Naive thymus-derived CD4-positive, alpha-beta T cell (primary cell): ENCODE results near the gene HOMER2. TPM values are rescaled to one million over a fixed set of nuclear protein-coding genes. Genes with fewer than 3 reads are reported as not detected.

Experiments
- ATAC-seq: fragments of 150-1000 bp; cut with Tn5 transposase; 2 replicates; pipeline ENCODE4 v1.10.0; 2021; ENCODE audit warnings: mild to moderate bottlenecking, moderate library complexity
- CTCF ChIA-PET: fragments of 350-600 bp; sonication (Branson Sonifier 250); formaldehyde crosslinking; loops from one replicate; lab custom pipeline; 2021; ENCODE audit warnings: antibody characterized with exemption; lab: Charles Lee
- POLR2A ChIA-PET: fragments of 350-600 bp; sonication (Branson Sonifier 250); formaldehyde crosslinking; loops from one replicate; lab custom pipeline; 2021; ENCODE audit warnings: antibody characterized with exemption, inconsistent platforms; lab: Charles Lee
- DNase-seq, 9 donors: peaks; one replicate each; pipeline versions ENCODE4 v3.0.0 to v3.0.0-alpha.2; 2020 to 2022; ENCODE audit warnings: mixed read lengths in 1 of 9
- H3K27ac ChIP-seq: one replicate; pipeline ENCODE4 v1.7.0; 2013; ENCODE audit warnings: mild to moderate bottlenecking, low read depth, low read length, moderate library complexity
- H3K27me3 ChIP-seq, 2 donors: one replicate each; pipeline ENCODE4 v1.7.0; 2013; ENCODE audit warnings: low read length in 2 of 2, mild to moderate bottlenecking in 2 of 2, moderate library complexity in 2 of 2; ENCODE audit not compliant: control insufficient read depth in 2 of 2, insufficient read depth in 2 of 2
- H3K36me3 ChIP-seq, 3 experiments: 1 replicate in 2 of 3; 2 replicates in 1 of 3; pipeline ENCODE4 v1.7.0; 2013; ENCODE audit warnings: low read length in 3 of 3, mild to moderate bottlenecking in 3 of 3, moderate library complexity in 1 of 3; ENCODE audit not compliant: insufficient read depth in 3 of 3, control insufficient read depth in 2 of 3
- H3K4me1 ChIP-seq, 2 donors: one replicate each; pipeline ENCODE4 v1.7.0; 2013; ENCODE audit warnings: low read length in 2 of 2, mild to moderate bottlenecking in 2 of 2, moderate library complexity in 1 of 2; ENCODE audit not compliant: control insufficient read depth in 2 of 2, insufficient read depth in 2 of 2
- H3K4me3 ChIP-seq: 2 replicates; pipeline ENCODE4 v1.7.0; 2013; ENCODE audit warnings: mild to moderate bottlenecking, low read length
- H3K9me3 ChIP-seq, 3 experiments: 1 replicate in 2 of 3; 2 replicates in 1 of 3; pipeline ENCODE4 v1.7.0; 2013; ENCODE audit warnings: low read length in 3 of 3; ENCODE audit not compliant: control insufficient read depth in 2 of 3
- H3K27ac Mint-ChIP-seq, 9 donors: one replicate each; pipeline ENCODE4 v1.8.0; 2020 to 2022; ENCODE audit warnings: mixed read lengths in 9 of 9, mild to moderate bottlenecking in 8 of 9, moderate library complexity in 5 of 9, inconsistent platforms in 2 of 9
- H3K27me3 Mint-ChIP-seq, 5 donors: one replicate each; pipeline ENCODE4 v1.8.0; 2021 to 2022; ENCODE audit warnings: mixed read lengths in 5 of 5, mild to moderate bottlenecking in 1 of 5
- H3K36me3 Mint-ChIP-seq, 5 donors: one replicate each; pipeline ENCODE4 v1.8.0; 2020 to 2022; ENCODE audit warnings: mixed read lengths in 5 of 5, mild to moderate bottlenecking in 3 of 5, inconsistent platforms in 1 of 5
- H3K4me1 Mint-ChIP-seq, 7 donors: one replicate each; pipeline ENCODE4 v1.8.0; 2020 to 2022; ENCODE audit warnings: mixed read lengths in 7 of 7, mild to moderate bottlenecking in 3 of 7, inconsistent platforms in 1 of 7
- H3K4me3 Mint-ChIP-seq, 10 donors: one replicate each; pipeline ENCODE4 v1.8.0; 2020 to 2022; ENCODE audit warnings: mild to moderate bottlenecking in 10 of 10, mixed read lengths in 10 of 10, moderate library complexity in 6 of 10, inconsistent platforms in 2 of 10
- H3K9me3 Mint-ChIP-seq, 11 donors: one replicate each; pipeline ENCODE4 v1.8.0; 2020 to 2022; ENCODE audit warnings: mixed read lengths in 11 of 11, mild to moderate bottlenecking in 4 of 11, inconsistent platforms in 1 of 11, moderate library complexity in 1 of 11
- intact Hi-C, 2 donors: fragments of 100-400 bp; cut with micrococcal nuclease; formaldehyde crosslinking; loops; one replicate each; pipeline ENCODE4 v1.15.1; 2023
- polyA plus RNA-seq, 2 donors: library from polyadenylated mRNA; unstranded; fragments of 300-500 nt; fragmentation: Illumina TruSeq; gene quantifications; one replicate each; pipeline ENCODE4 v1.2.3, GENCODE V29; 2021
- total RNA-seq, 6 experiments: library from RNA in 5 of 6; stranded (reverse) in 5 of 6; gene quantifications; 1 replicate in 5 of 6; 2 replicates in 1 of 6; pipeline ENCODE4 v1.2.3 and lab custom pipeline; 2021 to 2026

The HOMER2 gene
- total and polyA plus RNA-seq, 7 experiments from 2014 or later, result 3.8 to 29.1 (median 4.8) TPM

DNA sequence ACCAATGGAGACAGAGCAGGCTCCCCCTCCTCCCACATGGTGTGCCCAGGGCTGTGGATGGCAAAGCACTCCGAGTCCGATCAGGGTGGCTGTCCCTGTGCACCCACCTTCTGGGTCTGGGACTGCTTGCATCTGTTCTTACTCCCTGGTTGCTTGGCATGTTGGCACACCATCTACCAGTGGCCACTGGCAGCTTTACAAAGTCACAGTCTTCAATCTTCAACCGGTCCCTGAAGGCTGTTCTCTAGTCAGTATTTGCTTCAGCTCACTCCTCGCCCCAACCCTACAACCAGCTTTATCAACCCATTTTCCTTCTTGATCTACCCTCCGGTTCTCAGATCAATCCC lies 14.8 kb downstream of the HOMER2 start:
- no peak for DNase-seq
- no peaks in the 10 kb centered on the region for H3K36me3 ChIP-seq
- ATAC-seq, result no peak
- Mint-ChIP-seq H3K4me3 (no peak overlapping the region), H3K27me3 (peaks cover 0 to 11% (median 5%) of the 10 kb centered on the region in 5 donors), H3K4me1 (peaks cover 0 to 6% (median 0%) of the 10 kb centered on the region in 7 donors), H3K27ac (no peak overlapping the region), H3K36me3 (peaks cover 0 to 10% (median 5%) of the 10 kb centered on the region in 5 donors), H3K9me3 (peaks cover 0 to 1% (median 0%) of the 10 kb centered on the region in 11 donors)
- no peaks in the 10 kb centered on the region for H3K4me1 ChIP-seq
- intact Hi-C loops, result no loop called here
- H3K9me3 ChIP-seq, result no peaks in the 10 kb centered on the region
- no peaks in the 10 kb centered on the region for H3K27me3 ChIP-seq
- no peak overlapping the region for H3K27ac ChIP-seq
- CTCF ChIA-PET, result no interaction called here
- POLR2A ChIA-PET, result no interaction called here
- no peak overlapping the region for H3K4me3 ChIP-seq

DNA sequence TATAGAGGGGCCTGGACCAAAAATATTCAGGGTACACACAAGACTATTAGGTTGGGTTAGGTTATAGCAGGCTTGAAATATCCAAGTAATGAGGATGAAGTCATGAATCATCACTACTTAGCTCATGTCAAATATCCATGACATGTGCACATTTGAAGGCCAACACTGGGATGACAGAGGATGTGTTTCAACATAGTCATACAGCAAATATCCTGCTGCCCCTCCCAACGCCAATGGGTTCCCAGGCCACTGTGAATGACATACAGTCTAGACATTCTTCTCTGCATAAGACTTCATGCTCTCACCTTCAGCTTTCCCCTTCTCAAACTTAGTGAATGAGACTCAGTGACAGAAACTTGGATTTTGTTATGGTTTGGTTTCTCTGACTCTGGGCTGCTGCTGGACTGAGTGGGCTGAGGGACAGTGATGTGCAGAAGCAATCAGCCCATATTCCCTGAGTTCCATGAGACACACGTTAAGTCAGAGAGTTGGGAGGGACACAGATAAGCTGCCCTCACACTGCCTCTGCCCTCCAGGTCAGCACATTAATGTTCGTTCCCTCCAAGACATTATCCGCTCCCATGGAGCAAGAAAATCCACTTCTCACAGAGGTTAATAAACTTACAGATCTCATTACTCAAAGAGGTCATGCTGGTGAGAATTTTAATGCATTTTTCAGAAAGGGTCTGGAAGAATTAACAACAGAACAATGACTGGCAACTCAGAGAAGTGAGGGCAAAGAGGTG lies 15.4 kb downstream of the HOMER2 start:
- Histone ChIP-seq H3K27me3 (no peaks in the 10 kb centered on the region), H3K27ac (no peak overlapping the region), H3K36me3 (no peaks in the 10 kb centered on the region), H3K9me3 (no peaks in the 10 kb centered on the region), H3K4me3 (no peak overlapping the region), H3K4me1 (no peaks in the 10 kb centered on the region)
- Mint-ChIP-seq H3K4me1 (peaks cover 0 to 6% (median 0%) of the 10 kb centered on the region in 7 donors), H3K27ac (no peak overlapping the region), H3K9me3 (peaks cover 0 to 1% (median 0%) of the 10 kb centered on the region in 11 donors), H3K4me3 (no peak overlapping the region), H3K36me3 (peaks cover 0 to 10% (median 5%) of the 10 kb centered on the region in 5 donors), H3K27me3 (peaks cover 0 to 11% (median 5%) of the 10 kb centered on the region in 5 donors)
- DNase-seq, result no peak
- POLR2A ChIA-PET, result no interaction called here
- no peak for ATAC-seq
- CTCF ChIA-PET, result no interaction called here
- intact Hi-C loops, result no loop called here

DNA sequence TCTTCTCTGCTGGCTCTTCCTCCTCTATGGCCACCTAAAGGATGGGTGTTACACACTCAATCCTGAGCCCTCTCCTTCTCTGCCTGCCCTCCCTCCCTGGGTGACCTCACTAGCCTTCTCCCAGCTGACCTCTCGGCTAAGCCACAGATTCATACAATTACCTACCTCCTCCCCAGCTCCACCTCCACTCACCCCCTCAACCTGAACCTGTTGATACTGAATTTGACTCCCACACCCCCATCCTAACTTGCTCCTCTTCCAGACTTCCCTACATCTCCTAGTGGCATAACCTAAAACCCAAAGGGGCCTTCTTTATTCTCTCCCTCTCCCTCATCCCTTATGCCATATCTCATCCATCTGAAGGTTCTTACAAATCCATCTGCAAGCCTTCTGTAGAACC lies 17.1 kb downstream of the HOMER2 start:
- H3K27ac Mint-ChIP-seq, result no peak overlapping the region
- intact Hi-C loops, result no loop called here

DNA sequence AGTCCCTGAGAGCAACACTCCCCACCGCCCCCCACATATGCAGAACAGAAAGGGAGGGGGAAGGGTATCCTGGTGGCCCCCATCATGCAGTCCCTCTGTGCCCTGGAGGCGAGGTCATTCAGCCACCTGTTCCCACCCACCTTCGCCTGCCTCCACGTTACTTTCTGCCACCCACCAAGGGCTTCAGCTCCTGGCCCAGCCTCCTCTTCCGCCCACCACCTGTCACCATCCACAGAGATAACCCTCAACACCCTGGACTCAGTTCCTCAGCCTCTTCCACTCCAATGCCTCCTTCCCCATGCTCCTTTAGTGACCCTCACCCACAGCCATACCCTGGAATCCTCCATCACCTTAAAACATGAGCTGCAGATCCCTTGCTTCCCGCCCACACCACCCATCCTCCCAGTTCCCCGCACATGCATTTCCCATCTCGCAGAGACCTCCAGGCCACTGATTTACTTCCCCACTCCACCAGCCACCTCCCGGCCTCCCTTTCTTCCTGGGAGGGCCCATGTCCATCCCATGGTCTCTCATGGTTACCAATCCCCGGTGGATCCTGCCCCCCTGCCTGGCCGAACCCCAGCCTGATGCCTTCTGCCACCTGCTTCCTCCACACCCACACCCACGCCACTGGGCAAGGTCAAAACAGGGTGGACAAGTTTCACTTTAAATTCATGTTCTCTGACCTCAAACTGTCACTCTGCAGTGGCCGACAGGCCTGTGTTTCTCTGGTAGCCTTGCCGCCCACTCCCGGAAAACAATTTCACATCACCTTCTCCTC lies 18.2 kb downstream of the HOMER2 start:
- H3K4me1 Mint-ChIP-seq, result peaks cover 0 to 6% (median 0%) of the 10 kb centered on the region in 7 donors
- ChIA-PET POLR2A (no interaction called here), CTCF (no interaction called here)
- DNase-seq (no peak), ATAC-seq (no peak)
- H3K9me3 Mint-ChIP-seq, result peaks cover 0 to 1% (median 0%) of the 10 kb centered on the region in 11 donors
- no peak overlapping the region for H3K27ac ChIP-seq
- H3K36me3 ChIP-seq, result no peaks in the 10 kb centered on the region
- H3K4me3 Mint-ChIP-seq, result no peak overlapping the region
- H3K4me3 ChIP-seq, result no peak overlapping the region
- H3K4me1 ChIP-seq, result no peaks in the 10 kb centered on the region
- H3K36me3 Mint-ChIP-seq, result peaks cover 0 to 6% (median 4%) of the 10 kb centered on the region in 5 donors
- peaks cover 0 to 7% (median 3%) of the 10 kb centered on the region in 5 donors for H3K27me3 Mint-ChIP-seq
- peak overlapping the region in 1 of 9 donors; percentile 46 for H3K27ac Mint-ChIP-seq
- no peaks in the 10 kb centered on the region for H3K27me3 ChIP-seq
- H3K9me3 ChIP-seq, result no peaks in the 10 kb centered on the region
- intact Hi-C loops, result no loop called here

More for the DNA sequence above, 17.1 kb downstream of the HOMER2 start:
- H3K4me1 Mint-ChIP-seq, result peaks cover 0 to 6% (median 0%) of the 10 kb centered on the region in 7 donors
- Histone ChIP-seq H3K36me3 (no peaks in the 10 kb centered on the region), H3K27ac (no peak overlapping the region), H3K4me3 (no peak overlapping the region), H3K4me1 (no peaks in the 10 kb centered on the region), H3K9me3 (no peaks in the 10 kb centered on the region), H3K27me3 (no peaks in the 10 kb centered on the region)
- ATAC-seq (no peak), DNase-seq (no peak)
- H3K4me3 Mint-ChIP-seq, result no peak overlapping the region
- ChIA-PET POLR2A (no interaction called here), CTCF (no interaction called here)
- H3K9me3 Mint-ChIP-seq, result peaks cover 0 to 1% (median 0%) of the 10 kb centered on the region in 11 donors
- H3K27me3 Mint-ChIP-seq, result peaks cover 0 to 7% (median 3%) of the 10 kb centered on the region in 5 donors
- peaks cover 0 to 6% (median 4%) of the 10 kb centered on the region in 5 donors for H3K36me3 Mint-ChIP-seq

DNA sequence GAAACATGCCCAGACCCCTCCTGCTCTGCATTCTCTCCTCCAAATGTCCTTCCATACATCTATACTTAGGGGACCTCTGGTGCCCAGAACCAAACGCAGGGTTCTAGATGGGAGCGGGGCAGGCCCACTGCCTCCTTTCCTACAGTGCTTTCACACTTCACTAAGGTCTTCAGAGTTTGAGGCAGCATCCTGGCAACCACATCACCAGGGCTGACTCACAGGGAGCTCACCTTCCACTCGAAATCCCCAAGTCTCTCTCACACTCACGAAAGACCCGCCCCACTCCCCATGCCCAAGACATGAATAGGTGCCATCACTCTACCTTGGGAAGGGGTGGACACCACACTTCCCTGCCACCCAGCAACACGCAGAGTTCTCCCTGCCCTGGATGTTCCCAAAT lies 18.9 kb downstream of the HOMER2 start:
- H3K27ac Mint-ChIP-seq, result no peak overlapping the region
- peaks cover 0 to 4% (median 0%) of the 10 kb centered on the region in 5 donors for H3K36me3 Mint-ChIP-seq
- Histone ChIP-seq H3K27ac (no peak overlapping the region), H3K27me3 (no peaks in the 10 kb centered on the region), H3K4me1 (no peaks in the 10 kb centered on the region), H3K4me3 (no peak overlapping the region), H3K36me3 (no peaks in the 10 kb centered on the region), H3K9me3 (no peaks in the 10 kb centered on the region)
- ChIA-PET CTCF (no interaction called here), POLR2A (no interaction called here)
- intact Hi-C loops, result no loop called here
- peaks cover 0 to 6% (median 0%) of the 10 kb centered on the region in 7 donors for H3K4me1 Mint-ChIP-seq
- peaks cover 0 to 7% (median 0%) of the 10 kb centered on the region in 5 donors for H3K27me3 Mint-ChIP-seq
- H3K4me3 Mint-ChIP-seq, result no peak overlapping the region
- ATAC-seq (no peak), DNase-seq (peak in 1 of 9 donors; percentile 32)
- peaks cover 0 to 1% (median 0%) of the 10 kb centered on the region in 11 donors for H3K9me3 Mint-ChIP-seq

DNA sequence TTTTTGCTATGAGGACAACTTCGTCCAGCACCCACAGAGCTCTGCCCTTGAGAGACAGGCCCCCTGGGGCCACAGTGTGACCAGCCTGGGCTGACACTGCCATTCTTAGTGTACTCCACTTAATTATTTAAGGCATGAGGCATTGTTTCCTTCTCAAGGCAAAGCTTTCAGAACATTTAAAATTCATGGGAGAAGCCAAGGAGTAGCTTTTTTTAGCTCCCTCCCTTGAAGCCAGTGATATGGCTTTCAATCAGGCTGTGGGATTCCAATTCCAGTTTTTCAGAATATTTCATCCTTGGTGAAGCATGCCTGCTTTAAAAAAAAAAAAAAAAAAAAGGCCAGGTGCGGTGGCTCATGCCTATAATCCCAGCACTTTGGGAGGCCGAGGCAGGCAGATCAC lies 21.3 kb downstream of the HOMER2 start:
- H3K36me3 Mint-ChIP-seq, result no peaks in the 10 kb centered on the region
- intact Hi-C loops, result no loop called here
- Histone ChIP-seq H3K4me1 (no peaks in the 10 kb centered on the region), H3K4me3 (no peak overlapping the region), H3K9me3 (no peaks in the 10 kb centered on the region), H3K27ac (no peak overlapping the region), H3K36me3 (no peaks in the 10 kb centered on the region), H3K27me3 (no peaks in the 10 kb centered on the region)
- DNase-seq (no peak), ATAC-seq (no peak)
- CTCF ChIA-PET, result no interaction called here
- H3K4me1 Mint-ChIP-seq, result peaks cover 0 to 6% (median 0%) of the 10 kb centered on the region in 7 donors
- POLR2A ChIA-PET, result no interaction called here
- peaks cover 0 to 1% (median 0%) of the 10 kb centered on the region in 11 donors for H3K9me3 Mint-ChIP-seq
- no peak overlapping the region for H3K27ac Mint-ChIP-seq
- H3K4me3 Mint-ChIP-seq, result no peak overlapping the region
- H3K27me3 Mint-ChIP-seq, result peaks cover 0 to 7% (median 0%) of the 10 kb centered on the region in 5 donors
